Endothelial cell of umbilical vein (primary cell): ENCODE data around the gene KIF26B.

ENCODE experiments used
- EZH2 ChIP-seq: IDR thresholded peaks from 2 replicates; pipeline ENCODE4 v1.6.1; 2012; ENCODE audit warnings: borderline replicate concordance, low read depth, mild to moderate bottlenecking, moderate library complexity, low read length, inconsistent platforms; ENCODE audit not compliant: severe bottlenecking
- MYC ChIP-seq: IDR thresholded peaks from one replicate; pipeline ENCODE4 v1.6.1; 2011; ENCODE audit warnings: mild to moderate bottlenecking, low read depth, low read length
- POLR2A ChIP-seq: IDR thresholded peaks from 2 replicates; pipeline ENCODE4 v1.6.1; 2012; ENCODE audit warnings: low read depth, mild to moderate bottlenecking, control low read depth, low read length
- POLR2AphosphoS5 ChIP-seq: IDR thresholded peaks from 2 replicates; pipeline ENCODE4 v1.6.1; 2012; ENCODE audit warnings: low read depth, mild to moderate bottlenecking, control low read depth, low read length, moderate library complexity; ENCODE audit not compliant: insufficient read depth
- TF ChIP-seq, protein P1 (sequence below), 2 donors: IDR thresholded peaks; 1 replicate in 1 of 2; 2 replicates in 1 of 2; pipeline ENCODE4 v1.5.1; 2011; ENCODE audit warnings: low read length in 2 of 2, mild to moderate bottlenecking in 2 of 2, moderate library complexity in 2 of 2, control low read depth in 1 of 2, inconsistent platforms in 1 of 2, low read depth in 1 of 2; ENCODE audit not compliant: insufficient read depth in 1 of 2; ENCODE audit errors: extremely low read depth in 1 of 2
- TF ChIP-seq, protein P2 (sequence below): IDR thresholded peaks from 2 replicates; pipeline ENCODE4 v1.6.1; 2011; ENCODE audit not compliant: insufficient read depth, insufficient read length

GRCh38 chr1:245266105-245266504, 111.3 kb downstream of the KIF26B start:
- TF ChIP-seq, protein P1, sequence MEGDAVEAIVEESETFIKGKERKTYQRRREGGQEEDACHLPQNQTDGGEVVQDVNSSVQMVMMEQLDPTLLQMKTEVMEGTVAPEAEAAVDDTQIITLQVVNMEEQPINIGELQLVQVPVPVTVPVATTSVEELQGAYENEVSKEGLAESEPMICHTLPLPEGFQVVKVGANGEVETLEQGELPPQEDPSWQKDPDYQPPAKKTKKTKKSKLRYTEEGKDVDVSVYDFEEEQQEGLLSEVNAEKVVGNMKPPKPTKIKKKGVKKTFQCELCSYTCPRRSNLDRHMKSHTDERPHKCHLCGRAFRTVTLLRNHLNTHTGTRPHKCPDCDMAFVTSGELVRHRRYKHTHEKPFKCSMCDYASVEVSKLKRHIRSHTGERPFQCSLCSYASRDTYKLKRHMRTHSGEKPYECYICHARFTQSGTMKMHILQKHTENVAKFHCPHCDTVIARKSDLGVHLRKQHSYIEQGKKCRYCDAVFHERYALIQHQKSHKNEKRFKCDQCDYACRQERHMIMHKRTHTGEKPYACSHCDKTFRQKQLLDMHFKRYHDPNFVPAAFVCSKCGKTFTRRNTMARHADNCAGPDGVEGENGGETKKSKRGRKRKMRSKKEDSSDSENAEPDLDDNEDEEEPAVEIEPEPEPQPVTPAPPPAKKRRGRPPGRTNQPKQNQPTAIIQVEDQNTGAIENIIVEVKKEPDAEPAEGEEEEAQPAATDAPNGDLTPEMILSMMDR (IDR thresholded peaks at IDR 0.05; ENCODE audit: extremely low read depth in 1 of 2, insufficient read depth in 1 of 2, low read depth in 1 of 2, low read length in 2 of 2), result no peak
- TF ChIP-seq EZH2 (no peak), POLR2AphosphoS5 (no peak), MYC (no peak), POLR2A (no peak)
- TF ChIP-seq, protein P2, sequence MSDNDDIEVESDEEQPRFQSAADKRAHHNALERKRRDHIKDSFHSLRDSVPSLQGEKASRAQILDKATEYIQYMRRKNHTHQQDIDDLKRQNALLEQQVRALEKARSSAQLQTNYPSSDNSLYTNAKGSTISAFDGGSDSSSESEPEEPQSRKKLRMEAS, result no peak
